NCI-H748 (cell line): ENCODE measurements around the gene SMARCC1.
A peak's percentile ranks its signal among the peaks of the same experiment; 100 is the strongest.
"Not testable (repeated sequence)": the region's sequence is repeated elsewhere in the genome, so short reads cannot be mapped to it uniquely, and the experiment has no call there.

Experiments used
- DNase-seq: peaks from one replicate; lab custom pipeline; 2025; ENCODE audit not compliant: unreplicated experiment; lab: John Stamatoyannopoulos, UW

SMARCC1 gene

DNA sequence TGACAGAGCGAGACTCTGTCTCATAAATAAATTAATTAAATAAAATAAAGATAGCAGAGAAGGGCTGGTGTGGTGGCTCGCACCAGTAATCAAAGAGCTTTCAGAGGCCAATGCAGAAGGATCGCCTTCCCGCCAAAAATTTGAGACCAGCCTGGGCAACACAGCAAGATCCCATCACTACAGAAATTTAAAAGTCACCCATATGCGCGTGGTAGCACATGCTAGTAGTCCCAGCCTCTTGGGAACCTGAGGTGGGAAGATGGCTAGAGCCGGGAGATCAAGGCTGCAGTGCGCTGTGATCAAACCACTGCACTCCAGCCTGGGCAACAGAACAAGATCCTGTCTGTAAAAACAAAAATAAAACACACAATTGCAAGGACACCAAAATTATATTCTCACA, 9.6 kb downstream of the SMARCC1 start:
- DNase-seq, result no peak

GRCh38 chr3:47766186-47766585, 15.5 kb downstream of the SMARCC1 start:
- no peak for DNase-seq

GRCh38 chr3:47762233-47762632, 19.5 kb downstream of the SMARCC1 start:
- DNase-seq, result no peak

DNA sequence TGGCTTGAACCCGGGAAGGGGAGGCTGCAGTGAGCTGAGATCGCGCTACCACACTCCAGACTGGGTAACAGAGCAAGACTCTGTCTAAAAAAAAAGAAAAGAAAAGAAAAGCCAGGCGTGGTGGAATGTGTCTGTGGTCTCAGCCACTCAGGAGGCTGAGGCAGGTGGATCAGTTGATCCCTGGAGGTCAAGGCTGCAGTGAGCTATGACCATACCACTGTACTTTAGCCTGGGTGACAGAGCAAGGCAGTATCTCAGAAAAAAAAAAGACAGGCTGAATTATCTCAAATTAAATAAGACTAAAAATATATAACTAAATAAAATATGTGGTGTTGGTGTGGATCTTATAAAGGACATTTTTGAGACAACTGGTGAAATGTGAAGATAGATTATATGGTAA, 20.6 kb downstream of the SMARCC1 start:
- DNase-seq, result no peak

- not testable (repeated sequence) for DNase-seq
Observed at GRCh38 chr3:47760207-47760606, 21.5 kb downstream of the SMARCC1 start.

DNA sequence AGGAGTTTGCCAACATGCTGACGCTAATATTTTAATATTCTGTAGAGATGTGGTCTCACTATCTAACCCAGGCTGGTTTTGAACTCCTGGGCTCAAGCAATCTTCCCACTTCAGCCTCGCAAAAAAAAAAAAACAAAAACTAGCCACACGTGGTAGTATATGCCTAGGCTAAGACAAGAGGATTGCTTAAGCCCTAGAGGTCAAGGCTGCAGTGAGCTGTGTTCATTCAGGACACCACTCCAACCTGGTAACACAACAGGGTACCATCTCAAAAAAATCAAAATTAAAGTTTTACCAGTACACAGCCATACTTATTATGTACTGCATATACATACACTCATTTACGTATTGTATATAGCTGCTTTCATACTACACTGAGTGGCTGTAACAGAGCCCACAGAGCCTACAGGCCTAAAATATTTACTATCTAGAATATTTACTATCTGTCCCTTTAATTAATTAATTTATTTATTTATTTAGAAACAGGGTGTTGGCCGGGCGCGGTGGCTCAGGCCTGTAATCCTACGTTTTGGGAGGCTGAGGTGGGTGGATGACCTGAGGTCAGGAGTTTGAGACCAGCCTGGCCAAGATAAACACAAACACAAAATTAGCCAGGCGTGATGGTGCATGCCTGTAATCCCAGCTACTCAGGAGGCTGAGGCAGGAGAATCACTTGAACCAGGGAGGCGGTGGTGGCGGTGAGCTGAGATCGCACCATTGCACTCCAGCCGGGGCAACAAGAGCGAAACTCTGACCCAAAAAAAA, 23.2 kb downstream of the SMARCC1 start:
- no peak for DNase-seq

- no peak for DNase-seq
Observed at GRCh38 chr3:47752716-47753115, 29.0 kb downstream of the SMARCC1 start.

- not testable (repeated sequence) for DNase-seq
Observed at GRCh38 chr3:47750811-47751354, 30.8 kb downstream of the SMARCC1 start.

DNA sequence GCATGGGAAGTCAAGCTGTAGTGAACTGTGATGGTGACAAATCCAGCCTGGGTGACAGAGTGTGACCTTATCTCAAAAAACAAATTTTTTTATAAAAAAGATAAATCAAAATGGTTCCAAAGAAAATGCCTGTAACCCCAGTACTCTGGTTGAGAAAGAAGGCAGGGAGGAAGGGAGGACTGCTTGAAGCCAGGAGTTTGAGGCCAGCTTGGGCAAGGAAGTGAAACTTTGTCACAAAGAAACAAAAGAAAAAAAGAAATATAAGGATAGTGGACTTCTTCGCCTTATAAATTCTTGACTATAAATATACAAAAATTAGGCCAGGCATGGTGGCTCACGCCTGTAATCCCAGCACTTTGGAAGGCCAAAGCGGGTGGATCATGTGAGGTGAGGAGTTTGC, 34.1 kb downstream of the SMARCC1 start:
- no peak for DNase-seq

DNA sequence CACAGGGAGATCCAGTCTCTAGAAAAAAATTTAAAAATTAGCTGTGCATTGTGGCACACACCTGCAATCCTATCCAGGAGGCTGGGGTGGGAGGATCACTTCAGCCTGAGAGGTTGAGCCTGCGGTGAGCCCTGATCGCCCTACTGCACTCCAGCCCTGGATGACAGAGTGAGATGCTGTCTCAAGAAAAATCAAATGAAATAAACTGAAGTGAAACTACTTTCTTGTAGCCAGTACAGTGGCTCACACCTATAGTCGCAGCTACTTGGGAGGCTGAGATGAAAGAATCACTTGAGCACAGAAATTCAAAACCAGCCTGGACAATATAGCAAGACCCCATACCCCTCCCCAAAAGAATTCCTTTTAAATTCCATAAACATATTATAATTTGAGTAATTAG, 35.4 kb downstream of the SMARCC1 start:
- DNase-seq, result no peak

DNA sequence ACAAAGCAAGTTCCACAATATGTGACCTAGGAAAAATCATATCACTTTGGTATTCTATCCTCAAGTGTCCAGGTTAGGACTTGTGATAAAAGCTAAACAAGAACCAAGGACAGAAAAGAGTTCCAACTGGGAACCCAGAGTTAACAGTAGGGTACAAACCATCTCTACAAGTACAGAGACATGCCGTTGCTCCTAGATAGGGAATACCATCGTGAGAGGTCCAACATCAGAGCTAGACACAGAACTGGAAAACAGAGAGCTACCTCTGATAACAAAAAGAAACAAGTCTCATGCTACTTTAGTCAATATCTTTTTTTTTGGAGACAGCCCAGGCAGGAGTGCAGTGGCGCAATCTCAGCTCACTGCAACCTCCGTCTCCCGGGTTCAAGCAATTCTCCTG, 37.8 kb downstream of the SMARCC1 start:
- DNase-seq, result no peak

GRCh38 chr3:47743352-47743751, 38.3 kb downstream of the SMARCC1 start:
- not testable (repeated sequence) for DNase-seq

DNA sequence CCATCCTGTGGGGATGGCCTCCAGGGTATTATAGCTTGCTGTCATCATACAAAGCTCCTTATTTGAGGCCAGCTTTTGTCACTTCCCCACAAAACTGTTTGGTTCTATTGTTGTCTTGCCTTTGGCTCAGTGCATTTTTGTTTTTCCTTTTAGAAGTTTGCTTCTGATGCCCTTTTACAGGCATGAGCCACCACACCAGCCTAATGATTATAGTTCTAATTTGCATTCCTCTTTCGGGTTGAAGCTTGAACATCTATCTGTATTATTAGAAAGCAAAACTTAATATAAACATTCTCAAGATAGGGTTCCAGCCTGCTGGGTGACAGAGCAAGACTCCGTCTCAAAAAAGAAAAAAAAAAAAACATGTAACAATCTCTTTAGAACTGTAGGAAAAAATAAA, 39.8 kb downstream of the SMARCC1 start:
- DNase-seq, result no peak

GRCh38 chr3:47732143-47732542, 49.5 kb downstream of the SMARCC1 start:
- no peak for DNase-seq

GRCh38 chr3:47731061-47731460, 50.6 kb downstream of the SMARCC1 start:
- no peak for DNase-seq

DNA sequence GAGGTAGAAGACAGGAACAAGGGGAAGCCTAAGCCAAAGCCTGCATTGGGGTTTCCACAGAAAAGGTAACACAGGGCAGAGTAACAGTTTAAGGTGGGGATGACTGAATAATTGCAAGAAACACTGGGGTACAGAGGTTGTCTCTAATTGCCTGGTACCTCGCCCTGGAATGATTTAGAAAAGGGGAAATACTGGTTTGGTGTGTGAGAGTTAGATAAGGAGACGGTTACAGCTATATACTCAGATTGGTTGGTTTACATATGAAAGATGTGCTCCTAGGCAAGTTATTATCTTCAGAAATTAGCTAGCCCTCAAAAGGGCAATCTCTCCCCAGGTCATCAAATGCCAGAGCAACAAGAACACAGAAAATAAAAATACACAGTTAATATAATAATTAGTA, 58.8 kb downstream of the SMARCC1 start:
- no peak for DNase-seq

DNA sequence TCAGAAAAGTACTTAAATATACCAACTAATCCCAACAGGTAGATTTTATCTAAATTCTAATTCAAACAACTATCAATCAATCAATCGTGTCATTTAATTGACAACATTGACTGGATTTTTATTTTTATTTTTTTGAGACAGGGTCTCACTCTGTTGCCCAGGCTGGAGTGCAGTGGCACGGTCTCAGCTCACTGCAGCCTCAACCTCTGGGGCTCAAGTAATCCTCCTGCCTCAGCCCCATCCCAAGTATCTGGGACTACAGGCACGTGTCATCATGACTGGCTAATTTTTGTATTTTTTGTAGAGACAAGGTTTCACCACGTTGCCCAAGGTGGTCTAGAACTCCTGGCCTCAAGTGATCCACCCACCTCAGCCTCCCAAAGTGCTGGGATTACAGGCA, 64.2 kb downstream of the SMARCC1 start:
- DNase-seq, result not testable (repeated sequence)

DNA sequence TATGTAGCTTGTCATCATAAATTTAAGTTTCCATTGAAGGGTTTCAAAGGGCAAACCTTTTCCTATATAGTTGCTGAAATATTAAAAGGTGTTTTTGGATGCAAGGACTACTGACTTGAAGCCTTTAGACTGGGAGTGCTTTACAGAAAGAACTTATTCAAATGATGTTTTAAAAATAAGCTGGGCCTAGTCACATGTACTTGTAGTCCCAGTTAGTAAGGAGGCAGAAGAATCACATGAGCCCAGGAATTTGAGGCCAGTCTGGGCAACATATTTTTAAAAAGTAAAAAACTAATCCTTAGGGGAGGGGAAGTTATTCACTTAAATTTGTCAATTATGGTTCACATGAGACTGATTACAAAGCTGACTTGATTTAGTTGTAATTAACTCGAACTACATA, 65.0 kb downstream of the SMARCC1 start:
- no peak for DNase-seq

DNA sequence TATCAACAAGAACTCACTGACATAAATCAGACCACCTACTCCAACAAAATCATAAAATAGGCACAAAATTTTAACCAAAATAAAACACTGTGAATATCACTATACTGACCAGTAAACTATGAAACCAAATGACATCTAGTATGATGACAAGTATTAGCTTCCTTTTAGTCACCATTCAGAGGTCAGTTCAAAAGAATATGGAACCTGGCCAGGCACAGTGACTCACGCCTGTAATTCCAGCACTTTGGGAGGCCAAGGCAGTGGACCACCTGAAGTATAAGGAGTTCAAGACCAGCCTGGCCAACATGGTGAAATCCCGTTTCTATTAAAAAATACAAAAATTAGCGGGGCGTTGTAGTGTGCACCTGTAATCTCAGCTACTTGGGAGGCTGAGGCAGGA, 65.8 kb downstream of the SMARCC1 start:
- DNase-seq, result no peak

- no peak for DNase-seq
Observed at GRCh38 chr3:47714606-47715005, 67.1 kb downstream of the SMARCC1 start.

DNA sequence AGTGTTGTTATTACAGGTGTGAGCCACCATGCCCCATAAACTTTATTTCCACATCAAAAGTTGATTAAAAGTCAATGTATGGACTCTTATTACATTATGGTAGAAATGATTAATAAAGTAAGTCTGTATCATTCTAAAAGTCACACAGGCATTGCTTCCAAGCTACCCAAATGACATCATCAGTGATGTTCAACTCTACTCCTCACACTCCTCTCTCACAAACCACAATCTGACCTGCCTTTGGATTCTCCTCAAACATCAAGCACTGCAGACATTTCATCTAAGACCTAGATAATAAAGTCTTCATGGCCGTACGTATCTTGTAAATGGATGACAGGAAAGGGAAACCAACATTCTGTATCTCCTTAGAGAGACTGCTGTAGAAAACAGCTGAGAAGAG, 68.0 kb downstream of the SMARCC1 start:
- DNase-seq, result no peak

- DNase-seq, result no peak
Observed at GRCh38 chr3:47712398-47712797, 69.3 kb downstream of the SMARCC1 start.

GRCh38 chr3:47711596-47711995, 70.1 kb downstream of the SMARCC1 start:
- DNase-seq, result peak; percentile 55
